ENCODE results near the gene DNM3. TPM values are rescaled to one million over a fixed set of nuclear protein-coding genes. Genes with fewer than 3 reads are reported as not detected.

DNM3 gene
- total and polyA plus RNA-seq, 2 of the 8 experiments (the other 6 are each of a cell fraction or from before 2014, with no cell fraction given): 2.0 to 8.5 TPM

DNA sequence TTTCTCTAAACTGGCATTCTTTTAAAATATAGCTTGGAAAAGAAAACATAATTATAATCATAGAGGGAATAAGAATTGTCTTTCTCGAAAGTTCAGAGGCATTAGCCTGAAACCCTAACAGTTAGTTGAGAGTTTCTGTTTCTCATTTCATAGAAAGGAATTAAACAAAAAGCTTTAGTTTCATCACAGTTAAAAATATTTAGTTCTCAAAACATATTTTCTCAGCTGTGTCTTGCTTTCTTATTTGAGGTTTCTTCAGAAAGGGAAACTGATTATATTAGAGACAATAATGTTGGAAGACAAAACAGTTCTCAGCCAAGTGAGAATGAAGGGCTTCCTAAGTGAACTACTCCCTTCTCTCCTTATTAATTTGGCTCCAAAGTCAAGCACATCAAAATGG lies 503.8 kb downstream of the DNM3 start (continued):
- TF ChIP-seq, protein P1, sequence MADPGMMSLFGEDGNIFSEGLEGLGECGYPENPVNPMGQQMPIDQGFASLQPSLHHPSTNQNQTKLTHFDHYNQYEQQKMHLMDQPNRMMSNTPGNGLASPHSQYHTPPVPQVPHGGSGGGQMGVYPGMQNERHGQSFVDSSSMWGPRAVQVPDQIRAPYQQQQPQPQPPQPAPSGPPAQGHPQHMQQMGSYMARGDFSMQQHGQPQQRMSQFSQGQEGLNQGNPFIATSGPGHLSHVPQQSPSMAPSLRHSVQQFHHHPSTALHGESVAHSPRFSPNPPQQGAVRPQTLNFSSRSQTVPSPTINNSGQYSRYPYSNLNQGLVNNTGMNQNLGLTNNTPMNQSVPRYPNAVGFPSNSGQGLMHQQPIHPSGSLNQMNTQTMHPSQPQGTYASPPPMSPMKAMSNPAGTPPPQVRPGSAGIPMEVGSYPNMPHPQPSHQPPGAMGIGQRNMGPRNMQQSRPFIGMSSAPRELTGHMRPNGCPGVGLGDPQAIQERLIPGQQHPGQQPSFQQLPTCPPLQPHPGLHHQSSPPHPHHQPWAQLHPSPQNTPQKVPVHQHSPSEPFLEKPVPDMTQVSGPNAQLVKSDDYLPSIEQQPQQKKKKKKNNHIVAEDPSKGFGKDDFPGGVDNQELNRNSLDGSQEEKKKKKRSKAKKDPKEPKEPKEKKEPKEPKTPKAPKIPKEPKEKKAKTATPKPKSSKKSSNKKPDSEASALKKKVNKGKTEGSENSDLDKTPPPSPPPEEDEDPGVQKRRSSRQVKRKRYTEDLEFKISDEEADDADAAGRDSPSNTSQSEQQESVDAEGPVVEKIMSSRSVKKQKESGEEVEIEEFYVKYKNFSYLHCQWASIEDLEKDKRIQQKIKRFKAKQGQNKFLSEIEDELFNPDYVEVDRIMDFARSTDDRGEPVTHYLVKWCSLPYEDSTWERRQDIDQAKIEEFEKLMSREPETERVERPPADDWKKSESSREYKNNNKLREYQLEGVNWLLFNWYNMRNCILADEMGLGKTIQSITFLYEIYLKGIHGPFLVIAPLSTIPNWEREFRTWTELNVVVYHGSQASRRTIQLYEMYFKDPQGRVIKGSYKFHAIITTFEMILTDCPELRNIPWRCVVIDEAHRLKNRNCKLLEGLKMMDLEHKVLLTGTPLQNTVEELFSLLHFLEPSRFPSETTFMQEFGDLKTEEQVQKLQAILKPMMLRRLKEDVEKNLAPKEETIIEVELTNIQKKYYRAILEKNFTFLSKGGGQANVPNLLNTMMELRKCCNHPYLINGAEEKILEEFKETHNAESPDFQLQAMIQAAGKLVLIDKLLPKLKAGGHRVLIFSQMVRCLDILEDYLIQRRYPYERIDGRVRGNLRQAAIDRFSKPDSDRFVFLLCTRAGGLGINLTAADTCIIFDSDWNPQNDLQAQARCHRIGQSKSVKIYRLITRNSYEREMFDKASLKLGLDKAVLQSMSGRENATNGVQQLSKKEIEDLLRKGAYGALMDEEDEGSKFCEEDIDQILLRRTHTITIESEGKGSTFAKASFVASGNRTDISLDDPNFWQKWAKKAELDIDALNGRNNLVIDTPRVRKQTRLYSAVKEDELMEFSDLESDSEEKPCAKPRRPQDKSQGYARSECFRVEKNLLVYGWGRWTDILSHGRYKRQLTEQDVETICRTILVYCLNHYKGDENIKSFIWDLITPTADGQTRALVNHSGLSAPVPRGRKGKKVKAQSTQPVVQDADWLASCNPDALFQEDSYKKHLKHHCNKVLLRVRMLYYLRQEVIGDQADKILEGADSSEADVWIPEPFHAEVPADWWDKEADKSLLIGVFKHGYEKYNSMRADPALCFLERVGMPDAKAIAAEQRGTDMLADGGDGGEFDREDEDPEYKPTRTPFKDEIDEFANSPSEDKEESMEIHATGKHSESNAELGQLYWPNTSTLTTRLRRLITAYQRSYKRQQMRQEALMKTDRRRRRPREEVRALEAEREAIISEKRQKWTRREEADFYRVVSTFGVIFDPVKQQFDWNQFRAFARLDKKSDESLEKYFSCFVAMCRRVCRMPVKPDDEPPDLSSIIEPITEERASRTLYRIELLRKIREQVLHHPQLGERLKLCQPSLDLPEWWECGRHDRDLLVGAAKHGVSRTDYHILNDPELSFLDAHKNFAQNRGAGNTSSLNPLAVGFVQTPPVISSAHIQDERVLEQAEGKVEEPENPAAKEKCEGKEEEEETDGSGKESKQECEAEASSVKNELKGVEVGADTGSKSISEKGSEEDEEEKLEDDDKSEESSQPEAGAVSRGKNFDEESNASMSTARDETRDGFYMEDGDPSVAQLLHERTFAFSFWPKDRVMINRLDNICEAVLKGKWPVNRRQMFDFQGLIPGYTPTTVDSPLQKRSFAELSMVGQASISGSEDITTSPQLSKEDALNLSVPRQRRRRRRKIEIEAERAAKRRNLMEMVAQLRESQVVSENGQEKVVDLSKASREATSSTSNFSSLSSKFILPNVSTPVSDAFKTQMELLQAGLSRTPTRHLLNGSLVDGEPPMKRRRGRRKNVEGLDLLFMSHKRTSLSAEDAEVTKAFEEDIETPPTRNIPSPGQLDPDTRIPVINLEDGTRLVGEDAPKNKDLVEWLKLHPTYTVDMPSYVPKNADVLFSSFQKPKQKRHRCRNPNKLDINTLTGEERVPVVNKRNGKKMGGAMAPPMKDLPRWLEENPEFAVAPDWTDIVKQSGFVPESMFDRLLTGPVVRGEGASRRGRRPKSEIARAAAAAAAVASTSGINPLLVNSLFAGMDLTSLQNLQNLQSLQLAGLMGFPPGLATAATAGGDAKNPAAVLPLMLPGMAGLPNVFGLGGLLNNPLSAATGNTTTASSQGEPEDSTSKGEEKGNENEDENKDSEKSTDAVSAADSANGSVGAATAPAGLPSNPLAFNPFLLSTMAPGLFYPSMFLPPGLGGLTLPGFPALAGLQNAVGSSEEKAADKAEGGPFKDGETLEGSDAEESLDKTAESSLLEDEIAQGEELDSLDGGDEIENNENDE (IDR thresholded peaks at IDR 0.05; ENCODE audit: insufficient replicate concordance, low read length): no peak
- TF ChIP-seq JUN (IDR thresholded peaks at IDR 0.05; ENCODE audit: low read depth, low read length) (no peak), CBX5 (IDR thresholded peaks at IDR 0.05; ENCODE audit: low read depth, low read length) (no peak), BACH1 (IDR thresholded peaks at IDR 0.05; ENCODE audit: low read length) (no peak), CBX8 (IDR thresholded peaks at IDR 0.05; ENCODE audit: borderline replicate concordance, low read depth, low read length) (no peak), POLR2AphosphoS5 (IDR thresholded peaks at IDR 0.05; ENCODE audit: low read depth, low read length) (no peak), FOSL1 (IDR thresholded peaks at IDR 0.05; ENCODE audit: insufficient read depth, low read depth, low read length) (no peak), SIN3A (conservative IDR thresholded peaks at IDR 0.05 in 1 of 2, IDR thresholded peaks at IDR 0.05 in 1 of 2; ENCODE audit: low read depth in 1 of 2, low read length in 2 of 2) (no peak), TEAD4 (IDR thresholded peaks at IDR 0.05; ENCODE audit: low read depth, low read length) (no peak), TAF1 (IDR thresholded peaks at IDR 0.05; ENCODE audit: low read depth, low read length) (no peak)
- TF ChIP-seq, protein P2, sequence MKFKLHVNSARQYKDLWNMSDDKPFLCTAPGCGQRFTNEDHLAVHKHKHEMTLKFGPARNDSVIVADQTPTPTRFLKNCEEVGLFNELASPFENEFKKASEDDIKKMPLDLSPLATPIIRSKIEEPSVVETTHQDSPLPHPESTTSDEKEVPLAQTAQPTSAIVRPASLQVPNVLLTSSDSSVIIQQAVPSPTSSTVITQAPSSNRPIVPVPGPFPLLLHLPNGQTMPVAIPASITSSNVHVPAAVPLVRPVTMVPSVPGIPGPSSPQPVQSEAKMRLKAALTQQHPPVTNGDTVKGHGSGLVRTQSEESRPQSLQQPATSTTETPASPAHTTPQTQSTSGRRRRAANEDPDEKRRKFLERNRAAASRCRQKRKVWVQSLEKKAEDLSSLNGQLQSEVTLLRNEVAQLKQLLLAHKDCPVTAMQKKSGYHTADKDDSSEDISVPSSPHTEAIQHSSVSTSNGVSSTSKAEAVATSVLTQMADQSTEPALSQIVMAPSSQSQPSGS (IDR thresholded peaks at IDR 0.05; ENCODE audit: low read length): no peak

Measured in H1 (cell line).